WERI-Rb-1 (cell line): ENCODE measurements around the gene CEP152.

Experiments
- DNase-seq: peaks from one replicate; pipeline ENCODE4 v3.0.0-alpha.2; 2020
- H3K27ac ChIP-seq: fragments of 250-450 bp; sonication (Bioruptor Pico); 2 replicates; pipeline ENCODE4 v1.5.1; 2020; ENCODE audit warnings: mild to moderate bottlenecking, moderate library complexity
- H3K27me3 ChIP-seq: fragments of 250-450 bp; sonication (Bioruptor Pico); 2 replicates; pipeline ENCODE4 v1.5.1; 2021; ENCODE audit warnings: mild to moderate bottlenecking, low read depth, moderate library complexity; ENCODE audit not compliant: insufficient read depth, severe bottlenecking
- H3K36me3 ChIP-seq: fragments of 250-450 bp; sonication (Bioruptor Pico); 2 replicates; pipeline ENCODE4 v1.5.1; 2020; ENCODE audit warnings: mild to moderate bottlenecking, moderate library complexity
- H3K4me3 ChIP-seq: 2 replicates; pipeline ENCODE4 v1.5.1; 2011; ENCODE audit warnings: low read depth, mild to moderate bottlenecking, control low read depth, low read length
- H3K9me3 ChIP-seq: fragments of 250-450 bp; sonication (Bioruptor Pico); 2 replicates; pipeline ENCODE4 v1.5.1; 2021; ENCODE audit warnings: mild to moderate bottlenecking, moderate library complexity; ENCODE audit not compliant: severe bottlenecking
- CTCF ChIP-seq: IDR thresholded peaks from 2 replicates; pipeline ENCODE4 v1.5.1; 2011; ENCODE audit warnings: low read depth, mild to moderate bottlenecking, control low read depth, inconsistent platforms, low read length

Gene CEP152

GRCh38 chr15:48720646-48721045 lies 90.2 kb downstream of the CEP152 start:
- Histone ChIP-seq H3K4me3 (no peak overlapping the region), H3K9me3 (no peaks in the 10 kb centered on the region), H3K27ac (no peak overlapping the region), H3K27me3 (no peaks in the 10 kb centered on the region), H3K36me3 (no peaks in the 10 kb centered on the region)
- no peak for TF ChIP-seq CTCF
- DNase-seq = no peak

DNA sequence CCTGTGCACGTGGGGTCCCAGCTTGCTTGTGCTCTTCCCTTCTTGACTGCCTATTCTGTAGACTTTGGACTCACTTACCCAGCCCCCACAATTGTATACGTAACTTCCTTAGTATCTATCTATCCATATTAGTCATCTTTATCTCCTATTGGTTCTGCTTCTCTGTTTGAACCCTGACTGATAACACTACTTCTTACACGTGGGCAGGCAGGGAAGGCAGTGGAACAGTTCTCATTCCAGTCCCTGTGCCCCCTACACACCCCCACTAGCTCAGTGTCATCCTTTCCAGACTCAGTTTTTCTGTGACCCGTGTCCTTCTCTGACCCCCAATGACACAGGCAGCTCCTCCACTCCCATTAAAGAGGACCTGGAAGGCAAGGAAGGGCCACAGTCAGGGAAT lies 91.2 kb downstream of the CEP152 start:
- no peaks in the 10 kb centered on the region for H3K36me3 ChIP-seq

DNA sequence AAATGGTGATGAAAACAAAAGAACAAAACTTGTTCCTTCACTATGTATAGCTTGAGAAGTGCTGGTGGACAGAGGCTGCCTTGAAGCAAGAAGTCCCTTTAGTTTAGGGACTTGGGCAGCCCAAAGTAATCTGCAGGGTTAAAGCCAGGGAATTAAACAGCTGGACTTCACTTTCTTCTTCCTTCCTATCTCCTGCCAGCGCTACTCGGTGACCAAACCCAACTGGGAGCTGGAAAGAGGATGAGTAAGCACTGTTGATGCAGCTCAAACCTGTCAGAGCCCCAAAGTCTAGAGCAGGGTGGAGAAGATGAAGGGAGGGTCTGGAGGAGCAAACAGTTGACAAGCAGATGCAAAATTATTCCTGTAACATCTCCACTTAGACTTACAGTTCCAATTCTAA lies 92.2 kb downstream of the CEP152 start:
- Histone ChIP-seq H3K27ac (no peak overlapping the region), H3K9me3 (no peaks in the 10 kb centered on the region), H3K4me3 (no peak overlapping the region), H3K36me3 (no peaks in the 10 kb centered on the region), H3K27me3 (no peaks in the 10 kb centered on the region)
- TF ChIP-seq CTCF = no peak
- no peak for DNase-seq

More for the DNA sequence above, 91.2 kb downstream of the CEP152 start:
- Histone ChIP-seq H3K9me3 (no peaks in the 10 kb centered on the region), H3K27me3 (no peaks in the 10 kb centered on the region), H3K27ac (no peak overlapping the region), H3K4me3 (no peak overlapping the region)
- TF ChIP-seq CTCF = no peak
- no peak for DNase-seq

DNA sequence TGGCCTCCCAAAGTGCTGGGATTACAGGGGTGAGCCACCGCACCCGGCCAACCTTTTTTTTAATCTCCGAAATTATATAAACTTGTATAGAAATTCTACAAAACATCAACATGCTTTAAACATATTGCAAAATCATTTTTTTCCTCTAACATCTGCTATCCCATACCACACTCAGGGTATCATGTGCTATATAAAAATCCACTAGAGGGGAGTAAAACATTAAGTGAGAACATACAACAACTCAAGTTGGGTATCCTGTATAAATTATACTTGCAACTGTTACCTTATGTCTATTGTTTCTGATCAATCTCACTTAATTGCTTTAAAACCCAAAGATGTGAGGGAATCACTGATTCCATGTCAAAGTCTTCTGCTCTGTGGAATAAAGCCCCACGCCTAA lies 93.4 kb downstream of the CEP152 start:
- Histone ChIP-seq H3K4me3 (no peak overlapping the region), H3K27me3 (no peaks in the 10 kb centered on the region), H3K9me3 (no peaks in the 10 kb centered on the region), H3K27ac (no peak overlapping the region), H3K36me3 (no peaks in the 10 kb centered on the region)
- DNase-seq = no peak
- no peak for TF ChIP-seq CTCF

DNA sequence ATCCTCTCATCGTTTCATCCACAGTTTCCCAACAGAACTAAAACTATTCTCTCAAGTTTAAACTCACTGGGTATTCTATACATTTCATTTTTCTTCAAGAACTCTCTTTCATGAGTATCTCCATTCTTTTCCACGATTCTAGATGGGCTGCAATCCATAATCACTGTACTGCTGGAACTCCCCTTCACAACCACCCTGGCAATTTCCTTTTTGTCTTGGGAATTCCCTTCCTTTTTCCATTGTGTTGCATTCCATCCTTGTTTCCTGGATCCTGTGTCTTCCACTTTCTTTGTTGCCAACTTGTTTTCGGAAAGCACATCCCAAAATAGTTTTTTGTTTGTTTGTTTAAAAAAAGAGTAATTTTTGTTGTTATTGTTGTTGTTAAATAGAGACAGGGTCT lies 98.3 kb downstream of the CEP152 start:
- H3K4me3 ChIP-seq = no peak overlapping the region
- no peak for TF ChIP-seq CTCF
- H3K9me3 ChIP-seq = no peaks in the 10 kb centered on the region
- no peak for DNase-seq
- H3K27ac ChIP-seq = no peak overlapping the region
- no peaks in the 10 kb centered on the region for H3K36me3 ChIP-seq
- H3K27me3 ChIP-seq = no peaks in the 10 kb centered on the region

- TF ChIP-seq CTCF = no peak
- Histone ChIP-seq H3K27ac (no peak overlapping the region), H3K4me3 (no peak overlapping the region), H3K27me3 (no peaks in the 10 kb centered on the region), H3K9me3 (no peaks in the 10 kb centered on the region), H3K36me3 (no peaks in the 10 kb centered on the region)
- DNase-seq = no peak
These were observed 99.8 kb downstream of the CEP152 start for GRCh38 chr15:48710952-48711495.
